ENCODE measurements around the gene CCDC34. TPM values are rescaled to one million over a fixed set of nuclear protein-coding genes. Genes with fewer than 3 reads are reported as not detected.

The CCDC34 gene
- total RNA-seq: 2.9 and 5.1 TPM in 2 replicates

GRCh38 chr11:27362749-27363575 lies at the start of gene CCDC34:
TSS of gene CCDC34 (minus strand) at chr11:27363215. CDS start at chr11:27363194, 21 bp downstream.

Other genes starting within 250 kb of the CCDC34 start
- gene LGR4, start 109.6 kb upstream of the CCDC34 start, total RNA-seq: 39.6 and 43.1 TPM in 2 replicates
- 36.8 and 50.1 TPM in 2 replicates for gene LIN7C, start 143.6 kb upstream of the CCDC34 start, total RNA-seq